Right renal pelvis (tissue), 4 donors: Measurements from ENCODE around the gene ASPRV1. TPM values are rescaled to one million over a fixed set of nuclear protein-coding genes. Genes with fewer than 3 reads are reported as not detected.
"Not testable (repeated sequence)": the region's sequence is repeated elsewhere in the genome, so short reads cannot be mapped to it uniquely, and the experiment has no call there.

Source experiments
- DNase-seq, 4 donors: peaks; one replicate each; pipeline ENCODE4 v3.0.0-alpha.2; 2013; ENCODE audit warnings: low read depth in 4 of 4, low spot score in 3 of 4, missing footprints in 1 of 4
- polyA plus RNA-seq, 4 donors: library from polyadenylated mRNA; unstranded; fragments of 120-200 nt; gene quantifications; one replicate each; pipeline ENCODE4 v1.2.1, GENCODE V29; 2013; ENCODE audit not compliant: insufficient read length in 4 of 4

ASPRV1 gene
- 1 to 10 TPM; 3.8 to 5.1 (median 4.3) TPM for polyA plus RNA-seq

- DNase-seq, result no peak
These were observed at the start of gene ASPRV1 for GRCh38 chr2:69961496-69961895. Gene ASPRV1 (minus strand): TSS chr2:69961631. CDS start chr2:69961436, 195 bp downstream.

DNA sequence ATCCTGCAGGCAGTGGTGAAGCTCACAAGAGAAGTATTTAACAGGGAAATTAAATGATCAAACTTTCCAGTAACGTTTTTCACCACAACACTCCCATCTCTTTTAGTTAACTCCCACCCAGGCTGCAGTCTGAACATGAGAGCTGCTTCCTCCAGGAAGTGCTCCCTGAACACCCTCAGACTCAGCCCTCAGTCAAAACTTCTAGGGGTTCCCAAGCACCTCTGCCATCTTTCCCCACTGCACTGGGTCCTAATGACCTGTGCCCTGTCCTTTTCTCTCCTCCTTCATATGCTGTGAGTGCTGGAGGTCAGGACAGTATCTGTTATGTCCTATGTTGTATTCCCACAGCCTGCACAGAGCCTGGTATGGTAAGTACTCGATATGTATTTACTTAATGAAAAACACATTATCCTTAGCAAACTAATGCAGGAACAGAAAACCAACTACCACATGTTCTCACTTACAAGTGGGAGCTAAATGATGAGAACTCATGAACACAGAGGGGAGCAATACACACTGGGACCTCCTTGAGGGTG is 49.2 kb upstream of the ASPRV1 start:
- no peak for DNase-seq

DNA sequence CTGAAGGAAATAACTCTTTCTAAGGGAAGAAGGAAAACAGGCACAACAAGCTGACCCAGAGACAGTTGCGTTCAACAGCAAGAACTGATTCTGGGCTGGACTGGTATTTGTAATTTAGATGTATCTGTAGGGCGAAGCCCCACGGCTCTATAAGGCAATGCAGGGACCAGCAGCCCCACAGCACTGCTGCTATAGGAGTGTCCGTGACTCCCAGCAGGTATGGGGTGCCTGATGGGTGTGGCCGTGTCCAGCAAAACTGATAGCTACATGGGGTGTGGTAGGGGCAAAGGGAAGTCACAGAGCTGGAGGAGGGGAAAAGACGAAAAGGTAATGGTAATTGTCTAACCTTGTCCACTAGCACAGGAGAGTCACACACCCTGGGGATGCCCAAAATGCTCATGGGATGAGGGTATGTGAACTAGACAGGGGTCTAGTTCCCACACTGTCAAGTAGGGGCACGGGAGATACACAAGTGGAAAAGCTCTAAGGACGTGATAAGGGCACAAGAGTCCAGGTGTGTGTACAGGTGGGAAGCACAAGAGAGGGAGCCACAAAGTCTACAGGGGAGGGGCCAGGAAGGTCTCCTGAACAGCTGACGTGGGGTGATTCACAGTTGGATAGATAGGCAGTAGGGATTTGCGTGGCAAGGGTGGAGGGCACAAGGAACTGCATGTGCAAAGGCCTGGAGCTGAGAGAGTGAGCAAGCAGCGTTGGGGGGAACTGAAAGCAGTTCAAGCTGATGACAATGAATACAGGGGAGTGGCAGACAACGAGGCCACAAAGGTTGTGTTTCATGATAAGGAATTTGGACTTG is 48.5 kb upstream of the ASPRV1 start:
- DNase-seq, result no peak

DNA sequence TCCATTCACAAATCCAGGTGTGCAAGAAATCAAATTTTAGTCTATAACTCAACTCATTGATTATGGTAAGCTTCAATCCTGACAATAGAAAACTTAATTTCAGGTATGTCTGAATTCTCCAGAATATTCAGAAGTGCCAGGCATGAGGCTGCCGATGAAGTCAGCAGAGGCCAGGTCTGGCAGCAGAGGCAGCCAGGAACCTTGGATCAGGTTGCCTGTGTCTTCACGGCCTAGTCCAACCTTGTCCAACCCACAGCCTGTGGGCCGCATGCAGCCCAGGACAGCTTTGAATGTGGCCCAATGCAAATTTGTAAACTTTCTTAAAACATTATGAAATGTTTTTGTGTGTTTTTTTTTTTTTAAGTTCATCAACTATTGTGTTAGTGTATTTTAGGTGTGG is 46.9 kb upstream of the ASPRV1 start:
- no peak for DNase-seq

DNA sequence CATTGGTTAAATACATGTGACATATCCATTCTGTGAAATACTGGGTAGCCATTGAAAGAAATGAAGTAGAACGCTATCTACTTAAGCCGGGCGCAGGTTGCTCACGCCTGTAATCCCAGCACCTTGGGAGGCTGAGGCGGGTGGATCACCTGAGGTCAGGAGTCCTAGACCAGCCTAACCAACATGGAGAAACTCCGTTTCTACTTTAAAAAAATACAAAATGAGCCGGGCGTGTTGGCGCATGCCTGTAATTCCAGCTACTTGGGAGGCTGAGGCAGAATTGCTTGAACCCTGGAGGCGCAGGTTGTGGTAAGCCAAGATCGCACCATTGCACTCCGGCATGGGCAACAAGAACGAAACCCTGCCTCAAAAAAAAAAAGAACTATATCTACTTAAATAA is 45.7 kb upstream of the ASPRV1 start:
- DNase-seq, result no peak

DNA sequence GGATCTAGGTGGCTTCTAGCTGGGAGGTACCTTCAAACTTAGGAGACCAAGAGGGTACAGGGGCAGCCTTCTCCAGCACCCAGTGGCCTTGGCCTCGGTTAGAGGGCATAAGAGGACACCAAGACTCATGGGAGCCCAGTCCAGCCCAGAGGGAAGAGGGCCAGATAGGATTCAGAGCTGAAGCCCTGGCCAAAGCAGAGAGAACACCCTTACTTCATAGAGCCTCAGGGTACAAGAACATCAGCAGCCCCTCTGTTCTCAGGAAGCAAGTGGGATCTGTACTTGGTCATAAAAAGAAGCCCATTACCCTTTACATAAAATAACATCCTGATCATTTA is 45.0 kb upstream of the ASPRV1 start:
- no peak for DNase-seq

DNA sequence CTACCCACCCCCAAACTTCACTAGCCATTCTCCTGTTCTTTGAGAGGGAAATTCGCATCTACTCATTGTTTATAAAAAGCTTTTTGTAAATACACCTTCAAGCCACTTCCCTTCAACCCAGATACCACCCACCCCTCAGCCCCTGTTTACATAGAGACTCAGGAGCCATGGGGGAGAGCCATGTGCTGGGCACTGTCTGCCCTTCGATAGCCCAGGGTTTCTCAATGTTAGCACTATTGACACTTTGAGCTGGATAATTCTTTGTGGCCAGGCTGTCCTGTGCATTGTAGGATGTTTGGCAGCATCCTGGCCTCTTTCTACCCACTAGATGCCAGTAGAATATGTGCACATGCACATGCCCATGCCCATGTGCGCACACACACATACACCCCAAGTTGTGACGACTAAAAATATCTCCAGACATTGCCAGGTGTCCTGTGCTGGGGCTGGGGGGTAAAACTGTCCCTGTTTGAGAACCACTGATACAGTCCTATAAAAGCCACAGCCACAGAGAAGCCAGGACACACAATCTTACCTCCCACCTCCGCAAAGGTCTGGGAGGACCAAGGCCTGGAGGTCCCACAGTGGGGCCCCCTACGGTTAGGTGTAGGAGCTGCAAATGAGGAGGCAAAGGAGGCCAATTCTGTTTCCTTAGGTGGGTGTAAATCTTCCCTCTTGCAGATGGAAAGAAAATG is 44.5 kb upstream of the ASPRV1 start:
- DNase-seq, result no peak

DNA sequence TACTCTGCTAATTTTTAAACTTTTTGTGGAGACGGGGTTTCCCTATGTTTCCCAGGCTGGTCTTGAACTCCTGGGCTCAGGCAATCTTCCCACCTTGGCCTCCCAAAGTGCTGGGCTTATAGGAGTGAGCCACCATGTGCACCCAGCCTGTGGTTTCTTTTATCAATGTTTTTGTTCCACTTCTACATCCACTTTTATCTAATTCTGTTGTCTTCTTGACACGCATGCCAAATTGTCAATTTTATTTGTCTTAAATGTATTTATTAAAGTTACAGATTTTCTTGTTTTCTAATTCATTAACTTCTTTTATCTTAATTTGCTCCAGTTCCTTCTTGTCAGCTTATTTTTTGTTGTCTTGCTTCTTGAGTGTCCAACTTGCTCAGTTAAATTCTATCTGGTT is 43.8 kb upstream of the ASPRV1 start:
- no peak for DNase-seq

- no peak for DNase-seq
These were observed 41.8 kb upstream of the ASPRV1 start for GRCh38 chr2:70003093-70003830.

GRCh38 chr2:70002241-70002899 is 40.9 kb upstream of the ASPRV1 start:
- DNase-seq, result no peak

DNA sequence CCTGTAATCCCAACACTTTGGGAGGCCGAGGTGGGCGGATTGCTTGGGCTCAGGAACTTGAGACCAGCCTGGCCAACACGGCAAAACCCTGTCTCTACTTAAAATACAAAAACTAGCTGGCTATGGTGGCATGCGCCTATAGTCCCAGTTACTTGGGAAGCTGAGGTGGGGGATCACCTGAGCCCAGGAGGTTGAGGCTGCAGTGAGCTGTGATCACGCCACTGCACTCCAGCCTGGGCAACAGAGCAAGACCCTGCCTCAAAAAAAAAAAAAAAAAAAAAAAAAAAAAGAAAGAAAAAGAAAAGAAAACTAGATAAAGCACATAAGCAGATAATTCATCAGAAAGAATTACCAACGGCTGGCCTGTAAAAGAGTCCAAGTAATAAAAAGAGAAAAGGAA is 39.1 kb upstream of the ASPRV1 start:
- DNase-seq, result not testable (repeated sequence)

DNA sequence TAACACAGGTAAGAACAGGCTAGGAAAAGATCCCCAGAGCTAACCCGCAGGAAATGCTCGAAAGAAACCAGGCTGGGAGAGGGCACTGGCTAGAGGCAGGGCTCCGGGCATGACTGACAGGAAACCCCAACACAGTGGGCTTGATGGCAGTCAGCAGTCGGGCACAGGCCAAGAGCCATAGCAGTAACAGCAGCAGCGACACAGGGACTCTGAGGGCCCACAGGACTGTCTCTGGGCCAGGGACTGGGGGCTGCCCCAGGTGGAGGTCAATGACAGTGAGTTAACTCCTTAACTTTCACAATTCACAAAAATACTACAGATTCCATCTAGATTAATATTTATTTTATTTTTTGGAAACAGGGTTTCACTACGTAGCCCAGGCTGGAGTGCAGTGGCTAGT is 37.3 kb upstream of the ASPRV1 start:
- DNase-seq, result no peak

DNA sequence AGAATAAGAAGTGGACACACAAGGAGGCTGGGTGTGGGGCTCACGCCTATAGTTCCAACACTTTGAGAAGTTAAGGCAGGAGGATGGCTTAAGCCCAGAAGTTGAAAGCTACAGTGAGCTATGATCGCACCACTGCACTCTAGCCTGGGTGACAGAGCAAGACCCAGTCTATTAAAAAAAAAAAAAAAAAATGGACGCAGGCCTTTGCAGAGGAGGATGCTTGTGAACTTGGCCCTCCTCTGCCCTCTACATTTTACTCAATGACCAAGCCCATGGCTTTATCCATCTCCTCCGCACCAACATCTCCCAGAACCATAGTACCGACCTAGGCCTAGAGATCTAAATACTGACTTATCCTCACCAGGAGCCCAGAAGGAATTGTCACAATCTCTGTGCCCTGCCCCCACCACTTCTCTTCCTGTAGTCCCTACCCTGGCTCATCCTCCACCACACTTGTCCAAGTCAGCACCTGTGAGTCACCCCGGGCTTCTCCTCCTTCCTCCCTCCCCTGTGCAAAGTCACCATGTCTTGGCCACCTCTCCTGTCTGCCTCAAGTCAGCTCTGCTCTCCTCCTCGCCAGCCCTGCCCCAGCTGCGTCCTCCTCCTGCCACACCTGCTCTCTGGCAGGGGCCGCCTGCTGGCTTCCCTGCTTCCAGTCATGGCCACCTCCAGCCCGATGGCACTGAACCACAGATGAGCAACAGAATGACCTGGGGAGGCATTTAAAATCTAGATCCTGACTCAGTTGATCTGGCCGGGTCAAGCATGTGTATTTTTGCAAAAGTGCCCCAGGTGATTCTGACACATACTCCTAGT is 35.8 kb upstream of the ASPRV1 start:
- DNase-seq, result no peak

- no peak for DNase-seq
These were observed 34.1 kb upstream of the ASPRV1 start for GRCh38 chr2:69995511-69995910.

DNA sequence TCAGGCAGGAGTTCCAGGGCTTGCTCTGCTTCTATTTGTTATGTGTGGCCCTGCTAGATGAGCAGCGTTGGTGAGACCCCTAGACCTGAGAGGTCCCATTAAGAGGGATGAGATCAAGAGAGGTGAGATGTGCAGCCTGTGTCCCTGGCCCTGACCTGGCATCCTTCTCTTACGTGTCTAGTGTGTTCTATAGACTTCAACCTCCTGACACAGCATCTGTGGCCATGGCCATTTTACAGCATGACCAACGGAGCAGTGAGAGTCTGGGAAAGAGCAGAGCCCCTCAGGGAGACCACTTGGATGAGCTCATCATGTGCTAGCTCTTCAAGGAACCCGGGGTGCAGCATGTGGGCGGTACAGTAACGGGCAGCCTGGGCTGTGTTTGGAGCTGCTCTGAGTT is 32.7 kb upstream of the ASPRV1 start:
- no peak for DNase-seq

DNA sequence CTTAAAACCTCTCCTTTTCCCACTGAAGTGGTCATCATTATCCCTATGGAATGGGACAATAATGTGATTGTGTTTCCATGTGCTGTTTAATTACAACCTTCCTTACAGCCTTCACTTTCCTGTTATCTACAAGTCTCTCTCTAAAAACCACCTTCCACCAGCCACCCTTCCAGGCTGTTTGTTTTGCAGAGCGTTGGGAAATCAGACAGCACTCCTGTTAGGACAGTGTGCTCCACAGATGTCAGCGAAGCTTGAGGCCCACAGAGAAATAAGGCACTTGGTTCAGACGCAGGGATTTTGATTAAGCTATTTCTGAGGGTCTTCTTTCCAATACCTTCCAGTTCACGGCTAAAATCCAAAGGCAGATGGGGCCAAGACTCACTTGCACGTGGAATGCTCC is 32.3 kb upstream of the ASPRV1 start:
- DNase-seq, result no peak

DNA sequence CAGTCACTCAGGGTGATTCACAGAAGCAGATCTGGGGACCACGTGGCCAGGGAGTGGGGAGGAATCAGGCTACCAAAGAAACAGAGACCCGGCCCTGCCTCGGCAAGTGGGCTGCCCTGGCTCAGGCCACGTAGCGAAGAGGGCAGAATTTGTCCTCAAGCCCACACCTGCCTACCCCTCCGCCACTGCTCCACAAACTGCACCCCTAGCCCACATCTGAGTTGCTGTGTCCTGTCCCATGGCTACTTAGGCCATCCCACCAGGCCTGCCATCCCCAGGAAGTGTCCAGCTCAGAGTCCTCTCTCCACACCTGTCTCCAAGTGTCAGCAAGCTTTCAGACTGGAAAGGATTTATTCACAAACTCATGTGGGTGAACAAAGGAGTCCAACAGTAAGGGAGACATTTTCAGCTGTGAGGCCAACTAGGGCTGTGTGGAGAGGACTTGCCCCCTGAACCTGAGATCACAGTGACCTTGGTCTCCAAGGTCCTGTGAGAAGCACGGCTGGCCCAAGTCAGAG is 31.7 kb upstream of the ASPRV1 start:
- DNase-seq, result no peak

DNA sequence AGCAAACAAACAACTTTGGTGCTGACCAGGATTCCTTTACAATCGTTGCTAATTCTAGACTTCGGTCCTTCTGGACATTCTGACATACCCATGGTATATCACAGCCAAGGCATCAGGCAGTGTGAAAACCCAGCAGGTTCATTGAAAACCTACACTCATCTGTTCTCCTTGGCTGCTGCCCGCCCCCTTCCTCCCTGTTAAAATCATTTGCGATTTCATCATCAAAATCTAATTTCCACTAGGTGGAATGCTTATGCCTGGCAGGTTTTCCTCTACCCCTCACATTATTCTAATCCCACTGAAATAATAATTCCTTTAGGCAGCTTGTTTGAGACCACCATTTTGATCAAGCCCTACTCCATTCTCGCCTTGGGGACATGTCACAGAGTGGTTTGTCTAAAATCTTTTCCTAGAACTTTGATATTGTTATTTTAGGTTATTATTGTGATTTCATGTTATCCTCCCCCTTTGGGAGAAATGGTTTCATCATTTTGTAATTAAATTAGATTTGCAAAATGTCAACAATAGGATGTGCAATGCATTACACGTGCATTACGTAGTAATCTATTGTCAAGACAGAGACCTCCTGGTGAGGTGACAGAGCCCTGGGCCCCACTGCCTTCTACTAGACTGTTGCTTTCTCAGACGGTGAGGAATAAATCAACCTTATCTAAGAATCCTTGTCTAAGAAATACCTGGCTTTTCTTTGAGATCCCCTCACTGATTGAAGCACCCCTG is 31.0 kb upstream of the ASPRV1 start:
- DNase-seq, result no peak
